ENCODE data around the gene SLC25A31.

Gene SLC25A31

GRCh38 chr4:127778102-127778501 lies 47.9 kb downstream of the SLC25A31 start:
- no peak for DNase-seq

- DNase-seq: no peak
Observed at GRCh38 chr4:127780598-127780997, 50.4 kb downstream of the SLC25A31 start.

GRCh38 chr4:127781300-127782024 lies 51.3 kb downstream of the SLC25A31 start:
- DNase-seq: no peak

- DNase-seq: peak; percentile 75
Observed at GRCh38 chr4:127782025-127782274, 51.8 kb downstream of the SLC25A31 start.

- peak; percentile 61 for DNase-seq
Observed at GRCh38 chr4:127782275-127783025, 52.2 kb downstream of the SLC25A31 start, which contains the start of gene HSPA4L. Gene HSPA4L (plus strand): TSS chr4:127782322. CDS start chr4:127782551, 229 bp downstream.

- DNase-seq: no peak
Observed at GRCh38 chr4:127783026-127783769, 53.0 kb downstream of the SLC25A31 start.

- no peak for DNase-seq
Observed at GRCh38 chr4:127783955-127784770, 54.0 kb downstream of the SLC25A31 start.

- DNase-seq: no peak
Observed at GRCh38 chr4:127788517-127788916, 58.3 kb downstream of the SLC25A31 start.

- no peak for DNase-seq
Observed at GRCh38 chr4:127791391-127791790, 61.2 kb downstream of the SLC25A31 start.

GRCh38 chr4:127793528-127793927 lies 63.3 kb downstream of the SLC25A31 start:
- DNase-seq: no peak

- DNase-seq: no peak
Observed at GRCh38 chr4:127799711-127800110, 69.5 kb downstream of the SLC25A31 start.

GRCh38 chr4:127809173-127809800 lies 79.1 kb downstream of the SLC25A31 start:
- no peak for DNase-seq

- DNase-seq: no peak
Observed at GRCh38 chr4:127810551-127810950, 80.4 kb downstream of the SLC25A31 start.

- no peak for DNase-seq
Observed at GRCh38 chr4:127822430-127822829, 92.2 kb downstream of the SLC25A31 start.

Data from T1000 (cell line).